ENCODE data around the gene ECT2L. TPM values are rescaled to one million over a fixed set of nuclear protein-coding genes. Genes with fewer than 3 reads are reported as not detected.

Gene ECT2L
- total and polyA plus RNA-seq, 2 donors (not counting 3 experiments of a cell fraction or from before 2014, with no cell fraction given): not detected

- Histone ChIP-seq H3K79me2 (ENCODE audit: control insufficient read depth, insufficient read depth, low read length) (no peaks in the 10 kb centered on the region), H3K4me1 (ENCODE audit: control insufficient read depth, extremely low read depth, insufficient read depth, low read length) (no peaks in the 10 kb centered on the region), H4K20me1 (replicated peaks; ENCODE audit: control insufficient read depth, extremely low read depth, insufficient read depth, low read length) (no peaks in the 10 kb centered on the region), H3K36me3 (ENCODE audit: control insufficient read depth in 2 of 2, extremely low read depth in 1 of 2, insufficient read depth in 2 of 2, low read length in 2 of 2) (no peaks in the 10 kb centered on the region), H3K9me3 (replicated peaks; ENCODE audit: control insufficient read depth, insufficient read depth, low read length) (no peaks in the 10 kb centered on the region), H3K4me3 (replicated peaks in 1 of 3; ENCODE audit: insufficient read depth in 1 of 3, low read depth in 1 of 3, low read length in 3 of 3) (no peak overlapping the region), H3K4me2 (ENCODE audit: insufficient read depth, low read length) (no peak overlapping the region), H3K27me3 (ENCODE audit: control insufficient read depth in 2 of 2, insufficient read depth in 2 of 2, low read length in 2 of 2) (no peaks in the 10 kb centered on the region), H3K27ac (ENCODE audit: insufficient read depth, low read depth, low read length) (no peak overlapping the region), H3K9ac (replicated peaks; ENCODE audit: extremely low read depth, insufficient read depth, low read length) (no peak overlapping the region), H2AFZ (ENCODE audit: low read depth, low read length) (no peak overlapping the region), H3K9me1 (replicated peaks; ENCODE audit: control insufficient read depth, extremely low read depth, insufficient read depth, low read length) (no peaks in the 10 kb centered on the region)
- TF ChIP-seq, protein P1, sequence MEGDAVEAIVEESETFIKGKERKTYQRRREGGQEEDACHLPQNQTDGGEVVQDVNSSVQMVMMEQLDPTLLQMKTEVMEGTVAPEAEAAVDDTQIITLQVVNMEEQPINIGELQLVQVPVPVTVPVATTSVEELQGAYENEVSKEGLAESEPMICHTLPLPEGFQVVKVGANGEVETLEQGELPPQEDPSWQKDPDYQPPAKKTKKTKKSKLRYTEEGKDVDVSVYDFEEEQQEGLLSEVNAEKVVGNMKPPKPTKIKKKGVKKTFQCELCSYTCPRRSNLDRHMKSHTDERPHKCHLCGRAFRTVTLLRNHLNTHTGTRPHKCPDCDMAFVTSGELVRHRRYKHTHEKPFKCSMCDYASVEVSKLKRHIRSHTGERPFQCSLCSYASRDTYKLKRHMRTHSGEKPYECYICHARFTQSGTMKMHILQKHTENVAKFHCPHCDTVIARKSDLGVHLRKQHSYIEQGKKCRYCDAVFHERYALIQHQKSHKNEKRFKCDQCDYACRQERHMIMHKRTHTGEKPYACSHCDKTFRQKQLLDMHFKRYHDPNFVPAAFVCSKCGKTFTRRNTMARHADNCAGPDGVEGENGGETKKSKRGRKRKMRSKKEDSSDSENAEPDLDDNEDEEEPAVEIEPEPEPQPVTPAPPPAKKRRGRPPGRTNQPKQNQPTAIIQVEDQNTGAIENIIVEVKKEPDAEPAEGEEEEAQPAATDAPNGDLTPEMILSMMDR (IDR thresholded peaks at IDR 0.05; ENCODE audit: extremely low read depth in 1 of 2, insufficient read depth in 1 of 2, low read depth in 1 of 2, low read length in 2 of 2): peak in 1 of 2 donors; percentile 12
- TF ChIP-seq MYC (IDR thresholded peaks at IDR 0.05; ENCODE audit: low read depth, low read length): no peak
- no peak for TF ChIP-seq MAX (IDR thresholded peaks at IDR 0.05; ENCODE audit: insufficient read depth, insufficient read length)
- intact Hi-C loops (cut with micrococcal nuclease): no loop called here
- FAIRE-seq (no peak), DNase-seq (ENCODE audit: low read depth, low spot score) (no peak)
- CTCF ChIA-PET: no interaction called here
- BruUV-seq (replicated peaks): no TSS peak
- dilution Hi-C loops (cut with MboI; ENCODE audit: extremely low pct_ligation_motif_present, low sequenced_read_pairs): no loop called here
- POLR2A ChIA-PET: no interaction called here
These were observed 43.9 kb upstream of the ECT2L start for GRCh38 chr6:138752017-138752416.

- intact Hi-C loops (cut with micrococcal nuclease) (no loop called here), dilution Hi-C loops (cut with MboI; ENCODE audit: extremely low pct_ligation_motif_present, low sequenced_read_pairs) (no loop called here)
- H3K36me3 ChIP-seq (ENCODE audit: control insufficient read depth in 2 of 2, extremely low read depth in 1 of 2, insufficient read depth in 2 of 2, low read length in 2 of 2): no peaks in the 10 kb centered on the region
- ChIA-PET POLR2A (no interaction called here), CTCF (no interaction called here)
- H3K9me1 ChIP-seq (replicated peaks; ENCODE audit: control insufficient read depth, extremely low read depth, insufficient read depth, low read length): no peaks in the 10 kb centered on the region
- H3K9ac ChIP-seq (replicated peaks; ENCODE audit: extremely low read depth, insufficient read depth, low read length): no peak overlapping the region
- H3K79me2 ChIP-seq (ENCODE audit: control insufficient read depth, insufficient read depth, low read length): no peaks in the 10 kb centered on the region
- no peak overlapping the region for H3K4me3 ChIP-seq (replicated peaks in 1 of 3; ENCODE audit: insufficient read depth in 1 of 3, low read depth in 1 of 3, low read length in 3 of 3)
- DNase-seq (ENCODE audit: low read depth, low spot score): no peak
- TF ChIP-seq MAX (IDR thresholded peaks at IDR 0.05; ENCODE audit: insufficient read depth, insufficient read length) (no peak), GATA2 (IDR thresholded peaks at IDR 0.05; ENCODE audit: insufficient read depth, insufficient read length, low read depth, low read length) (no peak), EZH2 (IDR thresholded peaks at IDR 0.05; ENCODE audit: borderline replicate concordance, low read depth, low read length, severe bottlenecking) (no peak), FOS (IDR thresholded peaks at IDR 0.05; ENCODE audit: borderline replicate concordance, insufficient read depth, low read length) (no peak), POLR2A (IDR thresholded peaks at IDR 0.05; ENCODE audit: low read depth, low read length) (no peak), JUN (IDR thresholded peaks at IDR 0.05; ENCODE audit: borderline replicate concordance, insufficient read depth, insufficient read length, low read depth) (no peak), MYC (IDR thresholded peaks at IDR 0.05; ENCODE audit: low read depth, low read length) (no peak), POLR2AphosphoS5 (IDR thresholded peaks at IDR 0.05; ENCODE audit: insufficient read depth, low read depth, low read length) (no peak)
- TF ChIP-seq, protein P1 (IDR thresholded peaks at IDR 0.05; ENCODE audit: extremely low read depth in 1 of 2, insufficient read depth in 1 of 2, low read depth in 1 of 2, low read length in 2 of 2): no peak
- no peak overlapping the region for H2AFZ ChIP-seq (ENCODE audit: low read depth, low read length)
- H3K27me3 ChIP-seq (ENCODE audit: control insufficient read depth in 2 of 2, insufficient read depth in 2 of 2, low read length in 2 of 2): no peaks in the 10 kb centered on the region
- no peaks in the 10 kb centered on the region for H4K20me1 ChIP-seq (replicated peaks; ENCODE audit: control insufficient read depth, extremely low read depth, insufficient read depth, low read length)
- no TSS peak for BruUV-seq (replicated peaks)
- no peaks in the 10 kb centered on the region for H3K9me3 ChIP-seq (replicated peaks; ENCODE audit: control insufficient read depth, insufficient read depth, low read length)
- no peak for FAIRE-seq
- H3K27ac ChIP-seq (ENCODE audit: insufficient read depth, low read depth, low read length): no peak overlapping the region
- no peak overlapping the region for H3K4me2 ChIP-seq (ENCODE audit: insufficient read depth, low read length)
- no peaks in the 10 kb centered on the region for H3K4me1 ChIP-seq (ENCODE audit: control insufficient read depth, extremely low read depth, insufficient read depth, low read length)
These were observed 38.8 kb upstream of the ECT2L start for GRCh38 chr6:138757136-138757535.

Measured in endothelial cell of umbilical vein (primary cell).